GM19455 (cell line): ENCODE results near the gene OXSM.

ENCODE experiments used
- ATAC-seq: cut with Tn5 transposase; IDR thresholded peaks from one replicate; pipeline ENCODE4 v1.9.1; 2021; ENCODE audit not compliant: unreplicated experiment

OXSM gene

GRCh38 chr3:25789596-25790556 is at the start of gene OXSM:
Gene OXSM (plus strand): TSS chr3:25790090. CDS start chr3:25791021, 931 bp downstream.
- peak; percentile 93 for ATAC-seq

- no peak for ATAC-seq
These were observed 45.4 kb upstream of the OXSM start for GRCh38 chr3:25744470-25744869.

GRCh38 chr3:25747033-25747432 is 42.9 kb upstream of the OXSM start:
- ATAC-seq = no peak

- no peak for ATAC-seq
These were observed 41.7 kb upstream of the OXSM start for GRCh38 chr3:25748189-25748588.

- ATAC-seq = no peak
These were observed 40.8 kb upstream of the OXSM start for GRCh38 chr3:25749031-25749581.

GRCh38 chr3:25751048-25751447 is 38.8 kb upstream of the OXSM start:
- ATAC-seq = no peak

- ATAC-seq = no peak
These were observed 38.2 kb upstream of the OXSM start for GRCh38 chr3:25751725-25752124.

GRCh38 chr3:25768851-25769250 is 21.0 kb upstream of the OXSM start:
- ATAC-seq = peak; percentile 86

- ATAC-seq = no peak
These were observed 14.0 kb upstream of the OXSM start for GRCh38 chr3:25775936-25776335.

GRCh38 chr3:25780618-25781017 is 9.3 kb upstream of the OXSM start:
- ATAC-seq = no peak

- no peak for ATAC-seq
These were observed 8.6 kb upstream of the OXSM start for GRCh38 chr3:25781145-25781757.

- peak; percentile 57 for ATAC-seq
These were observed 7.9 kb upstream of the OXSM start for GRCh38 chr3:25781758-25782594.

GRCh38 chr3:25782636-25782937 is 7.3 kb upstream of the OXSM start:
- ATAC-seq = no peak

- ATAC-seq = peak; percentile 79
These were observed 6.8 kb upstream of the OXSM start, which contains the start of gene NGLY1 for GRCh38 chr3:25782938-25783660. Gene NGLY1 (minus strand): TSS chr3:25783443. CDS start chr3:25783390, 53 bp downstream.

- ATAC-seq = peak; percentile 30
These were observed 6.0 kb upstream of the OXSM start for GRCh38 chr3:25783661-25784512.

GRCh38 chr3:25784971-25785370 is 4.9 kb upstream of the OXSM start:
- ATAC-seq = no peak

- no peak for ATAC-seq
These were observed 4.1 kb upstream of the OXSM start for GRCh38 chr3:25785826-25786225.

- ATAC-seq = no peak
These were observed 2.2 kb upstream of the OXSM start for GRCh38 chr3:25787689-25788088.

GRCh38 chr3:25789209-25789595 is 688 bp upstream of the OXSM start:
- no peak for ATAC-seq

- no peak for ATAC-seq
These were observed 11.9 kb downstream of the OXSM start for GRCh38 chr3:25801786-25802185.
